ENCODE results near the gene TMEM145. TPM values are rescaled to one million over a fixed set of nuclear protein-coding genes. Genes with fewer than 3 reads are reported as not detected.

The TMEM145 gene
- total RNA-seq, 1 donor from 2014 or later: not detected

DNA sequence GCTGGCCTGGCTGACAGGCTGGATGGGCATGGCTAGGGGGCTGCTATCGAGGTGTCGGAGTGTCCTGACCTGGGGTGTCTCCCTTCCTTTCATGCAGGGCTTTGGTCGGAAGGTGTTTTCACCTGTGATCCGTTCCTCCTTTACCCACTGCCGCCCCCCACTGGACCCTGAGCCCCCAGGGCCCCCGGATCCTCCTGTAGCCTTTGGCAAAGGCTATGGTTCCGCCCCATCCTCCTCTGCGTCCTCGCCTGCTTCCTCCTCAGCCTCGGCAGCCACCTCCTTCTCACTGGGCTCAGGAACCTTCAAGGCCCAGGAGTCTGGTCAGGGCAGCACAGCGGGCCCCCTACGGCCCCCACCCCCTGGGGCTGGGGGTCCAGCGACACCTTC lies 23.0 kb upstream of the TMEM145 start:
- no peak for DNase-seq

DNA sequence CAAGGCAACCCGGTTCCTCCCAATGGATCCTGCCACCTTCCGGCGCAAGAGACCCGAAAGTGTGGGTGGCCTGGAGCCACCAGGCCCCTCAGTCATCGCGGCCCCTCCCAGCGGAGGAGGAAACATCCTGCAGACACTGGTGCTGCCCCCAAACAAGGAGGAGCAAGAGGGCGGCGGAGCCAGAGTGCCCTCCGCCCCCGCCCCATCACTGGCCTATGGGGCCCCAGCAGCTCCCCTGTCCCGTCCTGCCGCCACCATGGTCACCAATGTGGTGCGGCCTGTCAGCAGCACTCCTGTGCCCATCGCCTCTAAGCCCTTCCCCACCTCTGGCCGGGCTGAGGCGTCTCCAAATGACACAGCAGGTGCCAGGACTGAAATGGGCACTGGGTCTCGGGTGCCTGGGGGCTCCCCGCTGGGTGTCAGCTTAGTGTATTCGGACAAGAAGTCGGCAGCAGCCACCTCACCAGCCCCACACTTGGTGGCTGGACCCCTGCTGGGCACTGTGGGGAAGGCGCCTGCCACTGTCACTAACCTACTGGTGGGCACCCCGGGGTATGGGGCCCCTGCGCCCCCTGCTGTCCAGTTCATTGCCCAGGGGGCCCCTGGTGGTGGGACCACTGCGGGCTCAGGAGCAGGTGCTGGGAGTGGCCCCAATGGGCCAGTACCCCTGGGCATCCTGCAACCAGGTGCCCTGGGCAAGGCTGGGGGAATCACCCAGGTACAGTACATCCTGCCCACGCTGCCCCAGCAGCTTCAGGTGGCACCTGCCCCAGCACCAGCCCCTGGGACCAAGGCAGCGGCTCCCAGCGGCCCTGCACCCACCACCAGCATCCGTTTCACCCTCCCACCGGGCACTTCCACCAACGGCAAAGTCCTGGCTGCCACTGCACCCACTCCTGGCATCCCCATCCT lies 22.3 kb upstream of the TMEM145 start:
- DNase-seq: peak; percentile 64

DNA sequence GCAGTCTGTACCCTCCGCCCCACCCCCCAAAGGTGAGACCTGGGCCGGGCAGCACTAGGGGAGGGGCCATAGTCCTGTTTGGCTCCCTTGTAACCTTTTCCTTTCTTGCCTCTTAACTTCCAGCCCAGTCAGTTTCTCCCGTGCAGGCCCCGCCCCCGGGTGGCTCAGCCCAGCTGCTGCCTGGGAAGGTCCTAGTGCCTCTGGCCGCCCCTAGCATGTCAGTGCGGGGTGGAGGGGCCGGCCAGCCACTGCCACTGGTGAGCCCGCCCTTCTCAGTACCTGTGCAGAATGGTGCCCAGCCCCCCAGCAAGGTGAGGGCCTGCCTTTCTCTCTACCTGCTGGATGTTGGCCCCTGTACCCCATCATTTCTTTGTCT lies 21.7 kb upstream of the TMEM145 start:
- DNase-seq: no peak

GRCh38 chr19:42292042-42292960 lies 20.8 kb upstream of the TMEM145 start:
- no peak for DNase-seq

- no peak for DNase-seq
Observed at GRCh38 chr19:42292963-42293362, 20.1 kb upstream of the TMEM145 start.

DNA sequence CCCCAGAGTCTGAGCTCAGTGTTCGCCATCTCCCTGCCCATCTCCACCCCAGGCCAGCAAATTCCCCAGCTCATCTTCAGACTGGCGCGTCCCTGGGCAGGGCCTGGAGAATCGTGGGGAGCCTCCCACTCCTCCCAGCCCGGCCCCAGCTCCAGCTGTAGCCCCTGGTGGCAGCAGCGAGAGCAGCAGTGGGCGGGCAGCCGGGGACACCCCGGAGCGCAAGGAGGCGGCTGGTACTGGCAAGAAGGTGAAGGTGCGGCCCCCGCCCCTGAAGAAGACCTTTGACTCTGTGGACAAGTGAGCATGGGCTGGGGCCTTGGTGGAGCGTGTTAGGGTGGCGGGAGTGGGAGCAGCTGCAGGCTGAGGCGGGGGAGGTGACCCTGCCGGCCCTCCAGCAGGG lies 19.6 kb upstream of the TMEM145 start:
- peak; percentile 14 for DNase-seq

GRCh38 chr19:42293948-42294347 lies 19.2 kb upstream of the TMEM145 start:
- no peak for DNase-seq

DNA sequence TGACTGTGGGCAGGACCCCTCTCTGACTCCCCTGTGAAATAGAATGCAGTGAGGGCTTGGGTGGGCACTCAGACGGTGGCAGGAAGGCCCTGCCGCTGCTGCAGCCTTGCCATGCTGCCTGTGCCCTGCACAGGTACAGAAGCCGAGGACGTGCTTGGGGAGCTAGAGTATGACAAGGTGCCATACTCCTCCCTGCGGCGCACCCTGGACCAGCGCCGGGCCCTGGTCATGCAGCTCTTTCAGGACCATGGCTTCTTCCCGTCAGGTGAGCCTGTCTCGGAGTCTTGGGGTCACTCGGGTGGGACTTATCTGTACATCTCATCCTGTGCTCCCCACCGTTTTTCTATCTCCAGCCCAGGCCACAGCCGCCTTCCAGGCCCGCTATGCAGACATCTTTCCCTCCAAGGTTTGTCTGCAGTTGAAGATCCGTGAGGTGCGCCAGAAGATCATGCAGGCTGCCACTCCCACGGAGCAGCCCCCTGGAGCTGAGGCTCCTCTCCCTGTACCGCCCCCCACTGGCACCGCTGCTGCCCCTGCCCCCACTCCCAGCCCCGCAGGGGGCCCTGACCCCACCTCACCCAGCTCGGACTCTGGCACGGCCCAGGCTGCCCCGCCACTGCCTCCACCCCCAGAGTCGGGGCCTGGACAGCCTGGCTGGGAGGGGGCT lies 18.5 kb upstream of the TMEM145 start:
- no peak for DNase-seq

GRCh38 chr19:42295342-42295741 lies 17.8 kb upstream of the TMEM145 start:
- DNase-seq: no peak

- peak; percentile 84 for DNase-seq
Observed at GRCh38 chr19:42295831-42296525, 17.1 kb upstream of the TMEM145 start.

GRCh38 chr19:42297039-42297438 lies 16.1 kb upstream of the TMEM145 start:
- no peak for DNase-seq

DNA sequence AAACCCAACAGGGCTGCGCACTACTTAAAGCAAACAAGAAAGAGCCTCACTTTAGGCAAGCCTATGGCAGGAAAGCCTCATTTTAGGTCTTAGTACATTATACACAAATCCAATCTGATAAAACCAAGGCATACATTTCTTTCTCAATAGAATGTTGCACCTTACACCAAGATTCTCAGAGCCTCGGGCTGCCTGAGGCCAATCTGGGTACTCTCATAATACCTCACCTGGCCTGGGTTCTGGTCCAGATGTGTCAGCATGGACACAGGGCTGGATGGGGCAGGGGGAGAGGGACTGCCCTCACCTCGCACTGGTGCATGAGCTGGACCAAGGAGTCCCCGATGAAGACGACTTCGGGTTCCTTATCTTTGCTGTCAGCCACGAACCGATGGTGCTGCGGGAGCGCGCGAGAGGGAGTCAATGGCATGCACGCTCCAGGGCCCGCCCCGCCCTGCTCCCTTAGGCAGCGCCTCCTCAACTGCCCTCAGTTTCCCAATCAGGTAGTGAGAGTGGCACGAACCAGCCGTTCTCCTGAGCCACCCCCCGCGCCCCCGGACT lies 11.4 kb upstream of the TMEM145 start, which contains the start of gene PRR19:
TSS of gene PRR19 (plus strand) at position 487 of the 558 bp plus-strand sequence. CDS start 7,453 bp downstream, outside the sequence.
- peak; percentile 19 for DNase-seq

DNA sequence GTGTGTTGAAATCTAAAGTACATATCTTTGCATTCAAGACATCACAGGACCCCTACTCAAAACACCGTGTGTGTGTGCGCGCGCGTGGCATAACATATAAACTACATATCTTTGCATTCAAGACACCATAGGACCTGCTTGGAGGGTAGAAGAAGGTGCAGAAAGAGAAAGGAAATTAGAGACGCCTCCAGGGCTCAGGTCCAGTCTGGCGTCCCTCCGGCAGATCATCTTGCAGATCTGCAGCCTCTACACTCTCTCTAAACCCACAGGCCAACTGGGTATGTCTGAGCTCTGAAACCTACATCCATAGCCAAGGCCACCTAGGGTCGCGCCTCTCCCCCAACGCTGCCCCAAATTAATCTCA lies 10.0 kb upstream of the TMEM145 start:
- no peak for DNase-seq

DNA sequence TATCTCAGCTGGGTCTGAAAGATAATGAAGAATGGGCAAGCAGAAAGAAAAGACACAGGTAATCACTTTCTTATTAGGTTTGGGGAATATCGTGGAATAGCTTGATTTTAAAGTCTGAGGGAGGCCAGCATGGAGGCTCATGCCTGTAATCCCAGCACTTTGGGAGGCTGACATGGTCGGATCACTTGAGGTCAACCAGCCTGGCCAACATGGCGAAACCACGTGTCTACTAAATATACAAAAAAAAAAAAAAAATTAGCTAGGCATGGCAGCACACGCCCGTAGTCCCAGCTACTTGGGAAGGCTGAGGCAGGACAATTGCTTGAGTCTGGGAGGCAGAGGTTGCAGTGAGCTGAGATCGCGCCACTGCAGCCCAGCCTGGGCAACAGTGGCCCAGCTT lies 9.2 kb upstream of the TMEM145 start:
- no peak for DNase-seq

DNA sequence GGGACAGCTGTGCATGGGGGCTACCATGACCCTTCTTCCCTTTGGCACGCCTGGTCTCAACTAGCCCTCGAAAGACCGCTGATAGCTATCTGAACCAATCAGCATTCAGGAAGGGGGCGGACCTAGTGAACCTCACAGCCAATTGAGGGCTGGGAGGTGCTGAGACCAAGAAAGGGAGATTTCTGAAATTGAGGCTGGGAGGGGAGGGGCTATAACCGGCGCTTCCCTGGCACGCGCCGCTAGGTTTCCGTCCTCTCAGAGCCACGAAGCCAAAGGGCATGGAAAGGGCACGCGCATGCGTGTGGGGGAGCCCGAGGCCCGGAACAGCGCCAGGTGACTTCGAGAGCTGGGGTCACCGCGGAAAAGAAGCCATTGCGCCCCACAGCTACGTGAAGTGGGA lies 6.5 kb upstream of the TMEM145 start:
- peak; percentile 17 for DNase-seq

- DNase-seq: no peak
Observed at GRCh38 chr19:42309686-42310085, 3.4 kb upstream of the TMEM145 start.

- DNase-seq: no peak
Observed at GRCh38 chr19:42311657-42312056, 1.5 kb upstream of the TMEM145 start.

DNA sequence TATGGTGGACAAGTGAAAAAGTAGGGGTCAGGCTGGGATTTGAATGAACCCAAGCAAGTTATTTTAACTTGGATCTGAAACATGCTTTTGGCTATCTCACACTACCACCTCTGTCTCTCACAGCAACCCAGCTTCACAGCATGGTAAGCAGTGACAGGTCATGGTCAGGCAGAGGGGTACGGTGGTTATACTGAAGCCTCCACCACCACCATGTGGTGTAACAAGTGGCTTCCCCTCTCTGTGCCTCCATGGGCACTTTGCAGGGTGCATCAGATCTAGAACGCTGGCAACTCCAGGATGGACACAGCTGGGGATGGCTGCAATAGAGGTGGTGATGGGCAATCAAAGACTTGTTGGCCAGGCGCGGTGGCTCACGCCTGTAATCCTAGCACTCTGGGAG lies 739 bp upstream of the TMEM145 start:
- DNase-seq: no peak

- no peak for DNase-seq
Observed at GRCh38 chr19:42313840-42314755, 989 bp downstream of the TMEM145 start.

DNA sequence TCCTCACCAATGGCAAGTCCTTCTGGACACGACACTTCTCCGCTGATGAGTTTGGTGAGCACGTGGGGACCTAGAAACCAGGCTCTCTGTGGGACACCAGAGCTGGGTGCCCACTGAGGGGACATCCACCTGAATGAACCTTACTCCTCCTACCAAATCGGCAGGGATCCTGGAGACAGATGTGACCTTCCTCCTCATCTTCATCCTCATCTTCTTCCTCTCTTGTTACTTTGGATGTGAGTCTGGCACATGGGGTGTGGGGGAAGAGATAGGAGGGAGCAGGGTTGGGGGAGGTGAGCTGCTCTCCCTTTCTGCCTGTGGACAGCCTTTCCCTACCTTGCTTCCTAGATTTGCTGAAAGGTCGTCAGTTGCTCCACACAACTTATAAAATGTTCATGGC lies 1.9 kb downstream of the TMEM145 start:
- DNase-seq: no peak
